ENCODE measurements around the gene TNFRSF12A. TPM values are rescaled to one million over a fixed set of nuclear protein-coding genes. Genes with fewer than 3 reads are reported as not detected.

The TNFRSF12A gene
- 415 to 495 TPM (median 463 TPM) in 5 replicates for total RNA-seq (2022; extraction: Qiagen RNA extraction)

GRCh38 chr16:3020247-3020603 is at the start of gene TNFRSF12A:
TSS of gene TNFRSF12A (plus strand) at chr16:3020368. CDS start at chr16:3020398, 30 bp downstream.

GRCh38 chr16:2980227-2981176 is 39.7 kb upstream of the TNFRSF12A start, which contains the start of gene PKMYT1:
TSS of gene PKMYT1 (minus strand) at chr16:2980446. CDS start at chr16:2979657, 789 bp downstream.

DNA sequence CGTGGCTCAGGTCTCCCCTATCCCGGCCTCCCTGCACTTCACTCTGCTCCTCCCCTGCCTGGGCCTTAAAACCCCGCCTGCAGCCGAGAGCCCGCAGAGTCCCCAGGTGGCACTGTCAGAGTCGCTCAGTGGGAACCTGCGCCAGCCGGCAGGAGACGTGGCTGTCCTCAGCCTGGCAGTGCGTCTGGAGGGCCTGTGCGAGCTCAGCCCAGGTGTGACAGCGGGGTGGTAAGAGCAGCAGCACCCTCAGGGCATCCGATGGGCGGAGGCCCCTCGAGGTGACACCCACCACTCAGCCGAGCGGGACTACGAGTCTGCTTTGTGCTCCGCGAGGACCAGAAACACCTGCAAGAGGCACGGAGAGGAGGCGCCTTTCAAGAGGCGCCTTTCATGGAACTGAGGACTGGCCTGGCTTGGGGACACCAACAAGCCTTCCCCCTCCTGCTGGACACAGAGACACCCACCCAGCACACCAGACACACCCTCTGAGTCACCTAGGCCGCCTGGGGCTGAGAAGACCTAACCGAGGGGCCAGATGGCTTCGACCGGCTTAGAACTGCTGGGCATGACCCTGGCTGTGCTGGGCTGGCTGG is 7.2 kb upstream of the TNFRSF12A start, which contains the start of gene CLDN9:
TSS of gene CLDN9 (plus strand) at position 96 of the 593 bp plus-strand sequence. CDS start at position 536, 440 bp downstream.

DNA sequence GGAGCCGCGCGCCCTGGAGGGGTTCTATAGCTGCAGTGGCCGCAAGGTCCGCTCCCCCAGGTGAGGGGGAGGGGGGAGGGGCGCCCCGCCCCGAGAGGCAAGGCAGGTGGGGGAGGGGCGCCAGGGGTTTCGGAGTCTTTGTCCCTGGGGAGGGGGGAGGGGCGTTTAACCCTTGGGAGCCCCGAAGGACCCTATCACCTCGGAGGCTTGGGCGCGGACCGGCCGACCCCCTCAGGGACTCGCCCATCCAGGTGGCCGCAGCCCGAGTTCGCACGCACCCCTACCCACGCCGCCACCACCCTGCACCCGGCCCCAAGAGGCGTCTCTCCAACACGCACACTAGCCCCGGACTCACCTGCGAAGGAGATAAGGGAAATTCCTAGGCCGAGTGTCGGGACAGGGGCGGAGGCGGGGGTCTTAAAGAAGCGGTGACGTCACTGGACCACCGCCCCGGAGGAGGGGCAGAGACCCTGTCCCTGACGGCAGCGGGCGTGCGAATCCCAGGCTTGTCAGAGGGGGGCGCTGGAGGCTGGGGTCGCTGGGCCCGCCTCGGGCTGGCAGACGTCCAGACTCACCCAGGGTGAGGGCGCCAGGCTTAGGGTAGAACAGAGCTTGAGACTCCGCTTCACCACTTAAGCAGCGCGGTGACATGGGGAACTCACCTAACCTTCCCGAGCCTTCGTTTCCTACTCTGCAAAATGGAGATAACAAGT is 2.2 kb upstream of the TNFRSF12A start, which contains the start of gene CLDN6:
TSS of gene CLDN6 (minus strand) at position 390 of the 713 bp plus-strand sequence. CDS start 2,162 bp downstream, outside the sequence.

DNA sequence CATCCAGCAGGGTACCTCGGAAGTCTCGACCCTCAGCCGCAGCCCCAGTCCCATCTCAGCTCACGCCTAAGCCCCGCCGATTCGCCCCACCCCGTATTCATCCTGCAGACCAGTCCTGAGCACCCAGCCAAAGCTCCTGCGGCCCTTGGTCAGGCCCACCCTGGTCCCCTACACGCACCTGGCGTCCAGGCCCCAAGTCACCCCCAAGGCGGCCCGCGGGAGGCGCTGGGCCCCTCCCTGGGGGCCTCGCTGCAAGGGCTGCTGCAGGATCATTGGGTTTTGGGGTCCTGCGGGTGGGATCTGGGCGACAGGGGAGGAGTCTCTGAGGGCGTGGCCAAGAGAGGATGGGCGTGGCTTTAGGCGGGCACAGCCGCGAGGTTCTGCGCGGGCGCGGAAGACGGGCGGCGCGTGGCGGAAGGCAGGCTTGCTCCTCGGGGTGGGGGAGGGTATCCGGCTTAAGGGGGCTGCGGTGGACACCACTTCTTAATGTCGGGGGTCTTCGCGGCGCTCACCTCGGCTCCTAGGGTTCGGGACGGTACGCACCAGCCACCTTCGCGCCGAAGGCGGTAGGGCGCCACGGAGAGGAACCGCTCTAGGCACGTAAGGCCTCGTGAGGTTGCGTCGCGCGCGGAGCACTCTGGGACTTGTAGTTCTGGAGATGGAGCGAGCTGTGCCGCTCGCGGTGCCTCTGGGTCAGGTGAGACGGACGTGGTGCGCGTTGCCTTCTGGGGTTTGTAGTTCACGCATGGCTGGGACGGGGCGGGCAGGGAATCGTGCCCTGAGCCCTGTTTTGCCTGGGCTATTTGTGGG is 3.7 kb downstream of the TNFRSF12A start, which contains the start of the genes HCFC1R1 and THOC6:
TSS of gene HCFC1R1 (minus strand) at position 274 of the 810 bp plus-strand sequence. CDS start at position 273, 1 bp downstream.
TSS of gene THOC6 (plus strand) at position 367 of the 810 bp plus-strand sequence. CDS start at position 659, 292 bp downstream.

DNA sequence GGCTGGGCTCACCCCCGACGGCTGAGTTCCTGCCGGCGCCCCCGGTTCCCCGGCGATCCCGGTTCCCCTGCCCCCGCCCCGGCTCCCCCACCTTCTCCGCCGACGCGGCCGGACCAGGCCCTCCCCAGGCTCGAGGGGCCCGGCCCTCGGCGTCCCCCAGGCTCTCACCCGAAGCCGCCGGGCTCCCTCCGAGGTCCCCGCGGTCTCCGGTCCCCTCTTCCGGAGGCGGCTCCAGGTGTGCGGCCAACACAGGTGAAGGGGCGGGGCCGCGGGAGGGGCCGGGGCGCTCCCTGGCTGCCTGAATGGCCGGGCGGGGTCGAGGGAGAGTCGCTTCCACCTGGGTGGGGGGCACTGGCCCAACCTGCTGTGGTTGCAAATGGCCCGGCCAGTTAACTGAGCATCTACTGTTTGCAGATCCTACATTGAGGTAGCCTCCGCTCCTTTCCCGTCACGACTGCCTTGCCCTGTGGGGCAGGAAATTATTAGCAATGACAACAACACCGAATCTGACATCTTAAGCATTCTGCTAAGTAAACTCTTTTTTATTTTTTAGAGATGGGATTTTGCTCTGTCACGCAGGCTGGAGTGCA is 16.7 kb downstream of the TNFRSF12A start, which contains the start of gene BICDL2:
TSS of gene BICDL2 (minus strand) at position 219 of the 590 bp plus-strand sequence. CDS start 1,448 bp downstream, outside the sequence.

DNA sequence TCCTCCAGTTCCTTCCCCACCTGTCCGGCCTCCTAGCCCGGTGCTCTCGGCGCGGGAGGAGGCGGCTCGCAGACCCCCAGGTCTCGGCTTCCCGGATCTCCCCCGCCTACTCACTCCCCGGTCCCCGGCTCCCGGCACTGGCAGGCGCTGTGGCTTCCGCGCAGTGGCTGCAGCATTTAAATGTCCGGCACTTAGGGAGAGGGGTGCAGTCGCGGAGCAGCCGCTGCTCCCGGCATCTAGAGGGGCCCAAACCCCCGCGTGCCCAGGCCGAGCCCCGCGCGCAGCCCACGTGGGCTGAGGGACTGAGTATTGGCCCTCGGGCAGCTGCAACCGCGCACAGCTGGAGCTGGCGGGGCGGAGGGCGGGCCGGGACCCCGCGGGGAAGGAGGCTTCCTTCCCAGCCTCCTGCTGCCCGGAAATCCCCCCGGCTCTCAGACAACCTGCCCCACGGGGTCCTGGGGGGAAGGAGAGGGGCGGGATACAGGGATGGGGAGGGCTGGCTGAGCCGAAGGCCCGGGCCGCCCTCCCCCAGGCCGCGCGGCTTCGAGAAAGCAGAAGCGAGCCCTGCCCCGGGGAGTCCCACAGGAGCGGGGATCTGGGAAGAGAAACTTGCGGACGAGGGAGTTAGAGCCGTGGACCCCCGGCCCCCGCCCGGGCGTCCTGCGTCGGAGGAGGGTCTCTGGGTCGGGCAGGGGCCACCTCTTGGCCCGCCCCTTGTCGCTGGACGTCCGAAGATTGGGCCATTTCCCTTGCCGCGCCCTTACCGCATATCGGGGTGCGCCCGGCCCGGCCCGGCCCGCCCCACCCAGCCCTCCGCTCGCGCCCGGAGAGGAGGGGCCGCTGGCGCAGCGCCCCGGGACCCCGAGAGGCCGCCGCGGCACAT is 25.8 kb downstream of the TNFRSF12A start, which contains the start of gene MMP25:
TSS of gene MMP25 (plus strand) at position 804 of the 883 bp plus-strand sequence. CDS start 357 bp downstream, outside the sequence.

GRCh38 chr16:3065069-3065741 is 45.0 kb downstream of the TNFRSF12A start, which contains the start of gene IL32:
TSS of gene IL32 (plus strand) at chr16:3065640. CDS start at chr16:3065812, 172 bp downstream.

Other genes starting within 250 kb of the TNFRSF12A start
- gene ELOB, start 243.1 kb upstream of the TNFRSF12A start, total RNA-seq (2022; extraction: Qiagen RNA extraction), result 421 to 531 TPM (median 462 TPM) in 5 replicates
- gene PRSS33, start 232.8 kb upstream of the TNFRSF12A start, total RNA-seq (2022; extraction: Qiagen RNA extraction), result not detected in 5 replicates
- gene PRSS41, start 221.9 kb upstream of the TNFRSF12A start, total RNA-seq (2022; extraction: Qiagen RNA extraction), result not detected in 5 replicates
- 0.18 to 0.19 TPM in 2 of 5 replicates, not detected in the others for gene PRSS21, start 203.1 kb upstream of the TNFRSF12A start, total RNA-seq (2022; extraction: Qiagen RNA extraction)
- gene ZG16B, start 190.1 kb upstream of the TNFRSF12A start, total RNA-seq (2022; extraction: Qiagen RNA extraction), result 0.60 to 0.98 TPM (median 0.66 TPM) in 5 replicates
- 0.35 to 1.5 TPM (median 0.65 TPM) in 5 replicates for gene PRSS22, start 162.2 kb upstream of the TNFRSF12A start, total RNA-seq (2022; extraction: Qiagen RNA extraction)
- gene FLYWCH2, start 137.2 kb upstream of the TNFRSF12A start, total RNA-seq (2022; extraction: Qiagen RNA extraction), result 44.5 to 51.4 TPM (median 50.7 TPM) in 5 replicates
- 14.4 to 27.1 TPM (median 24.6 TPM) in 5 replicates for gene FLYWCH1, start 108.4 kb upstream of the TNFRSF12A start, total RNA-seq (2022; extraction: Qiagen RNA extraction)
- gene KREMEN2, start 56.1 kb upstream of the TNFRSF12A start, total RNA-seq (2022; extraction: Qiagen RNA extraction), result 0.95 to 2.0 TPM (median 1.9 TPM) in 5 replicates
- 29.5 to 44.0 TPM (median 42.5 TPM) in 5 replicates for gene PAQR4, start 51.0 kb upstream of the TNFRSF12A start, total RNA-seq (2022; extraction: Qiagen RNA extraction)
- 57.1 to 92.9 TPM (median 85.4 TPM) in 5 replicates for gene PKMYT1, start 39.9 kb upstream of the TNFRSF12A start, total RNA-seq (2022; extraction: Qiagen RNA extraction)
- gene CLDN9, start 7.4 kb upstream of the TNFRSF12A start, total RNA-seq (2022; extraction: Qiagen RNA extraction), result 0.28 to 0.43 TPM (median 0.38 TPM) in 5 replicates
- gene CLDN6, start 2.2 kb upstream of the TNFRSF12A start, total RNA-seq (2022; extraction: Qiagen RNA extraction), result 0.14 to 0.54 TPM (median 0.31 TPM) in 5 replicates
- 224 to 248 TPM (median 238 TPM) in 5 replicates for gene HCFC1R1, start 3.6 kb downstream of the TNFRSF12A start, total RNA-seq (2022; extraction: Qiagen RNA extraction)
- 21.4 to 33.8 TPM (median 31.0 TPM) in 5 replicates for gene THOC6, start 3.7 kb downstream of the TNFRSF12A start, total RNA-seq (2022; extraction: Qiagen RNA extraction)
- 0.02 TPM in 1 of 5 replicates, not detected in the others for gene BICDL2, start 16.6 kb downstream of the TNFRSF12A start, total RNA-seq (2022; extraction: Qiagen RNA extraction)
- gene MMP25, start 26.2 kb downstream of the TNFRSF12A start, total RNA-seq (2022; extraction: Qiagen RNA extraction), result 1.1 to 1.6 TPM (median 1.3 TPM) in 5 replicates
- gene IL32, start 45.3 kb downstream of the TNFRSF12A start, total RNA-seq (2022; extraction: Qiagen RNA extraction), result 23.4 to 34.9 TPM (median 28.8 TPM) in 5 replicates
- gene ZSCAN10, start 78.9 kb downstream of the TNFRSF12A start, total RNA-seq (2022; extraction: Qiagen RNA extraction), result 0.06 TPM in 1 of 5 replicates, not detected in the others
- gene ZNF205, start 92.2 kb downstream of the TNFRSF12A start, total RNA-seq (2022; extraction: Qiagen RNA extraction), result 11.1 to 15.7 TPM (median 14.3 TPM) in 5 replicates
- gene ZNF213, start 114.7 kb downstream of the TNFRSF12A start, total RNA-seq (2022; extraction: Qiagen RNA extraction), result 7.1 to 14.3 TPM (median 13.0 TPM) in 5 replicates
- 0.26 to 0.56 TPM (median 0.42 TPM) in 5 replicates for gene OR1F1, start 167.8 kb downstream of the TNFRSF12A start, total RNA-seq (2022; extraction: Qiagen RNA extraction)
- gene ZNF200, start 214.8 kb downstream of the TNFRSF12A start, total RNA-seq (2022; extraction: Qiagen RNA extraction), result 7.8 to 9.4 TPM (median 8.4 TPM) in 5 replicates
- gene MEFV, start 236.3 kb downstream of the TNFRSF12A start, total RNA-seq (2022; extraction: Qiagen RNA extraction), result 0.03 to 0.07 TPM (median 0.07 TPM) in 3 of 5 replicates, not detected in the others